ENCODE data around the gene HPN.
"Not testable (repeated sequence)": the region's sequence is repeated elsewhere in the genome, so short reads cannot be mapped to it uniquely, and the experiment has no call there.

HPN gene

GRCh38 chr19:35094656-35095055 lies 53.1 kb downstream of the HPN start:
- H3K4me3 ChIP-seq (replicated peaks in 1 of 2; ENCODE audit: low read depth in 2 of 2, low read length in 2 of 2) = no peak overlapping the region
- no peak for TF ChIP-seq CTCF (IDR thresholded peaks at IDR 0.05; ENCODE audit: low read depth, low read length)
- no peak for DNase-seq (ENCODE audit: low read depth in 2 of 2)

GRCh38 chr19:35095667-35096368 lies 54.3 kb downstream of the HPN start:
- TF ChIP-seq CTCF (IDR thresholded peaks at IDR 0.05; ENCODE audit: low read depth, low read length) = no peak
- no peak for DNase-seq (ENCODE audit: low read depth in 2 of 2)

GRCh38 chr19:35098413-35099049 lies 57.0 kb downstream of the HPN start:
- no peak overlapping the region for H3K4me3 ChIP-seq (replicated peaks in 1 of 2; ENCODE audit: low read depth in 2 of 2, low read length in 2 of 2)
- no peak for TF ChIP-seq CTCF (IDR thresholded peaks at IDR 0.05; ENCODE audit: low read depth, low read length)
- DNase-seq (ENCODE audit: low read depth in 2 of 2) = no peak

More at GRCh38 chr19:35095667-35096368, 54.3 kb downstream of the HPN start:
- no peak overlapping the region for H3K4me3 ChIP-seq (replicated peaks in 1 of 2; ENCODE audit: low read depth in 2 of 2, low read length in 2 of 2)

- no peak overlapping the region for H3K4me3 ChIP-seq (replicated peaks in 1 of 2; ENCODE audit: low read depth in 2 of 2, low read length in 2 of 2)
- TF ChIP-seq CTCF (IDR thresholded peaks at IDR 0.05; ENCODE audit: low read depth, low read length) = no peak
- DNase-seq (ENCODE audit: low read depth in 2 of 2) = no peak
Observed at GRCh38 chr19:35099155-35099896, 57.8 kb downstream of the HPN start.

- H3K4me3 ChIP-seq (replicated peaks in 1 of 2; ENCODE audit: low read depth in 2 of 2, low read length in 2 of 2) = no peak overlapping the region
- TF ChIP-seq CTCF (IDR thresholded peaks at IDR 0.05; ENCODE audit: low read depth, low read length) = no peak
- DNase-seq (ENCODE audit: low read depth in 2 of 2) = no peak
Observed at GRCh38 chr19:35099897-35100275, 58.4 kb downstream of the HPN start.

GRCh38 chr19:35100588-35101533 lies 59.3 kb downstream of the HPN start:
- DNase-seq (ENCODE audit: low read depth in 2 of 2) = no peak
- no peak for TF ChIP-seq CTCF (IDR thresholded peaks at IDR 0.05; ENCODE audit: low read depth, low read length)
- no peak overlapping the region for H3K4me3 ChIP-seq (replicated peaks in 1 of 2; ENCODE audit: low read depth in 2 of 2, low read length in 2 of 2)

GRCh38 chr19:35101949-35102348 lies 60.4 kb downstream of the HPN start:
- not testable (repeated sequence) for DNase-seq (ENCODE audit: low read depth in 2 of 2)

GRCh38 chr19:35103614-35104013 lies 62.1 kb downstream of the HPN start:
- H3K4me3 ChIP-seq (replicated peaks in 1 of 2; ENCODE audit: low read depth in 2 of 2, low read length in 2 of 2); DNase-seq (ENCODE audit: low read depth in 2 of 2): not testable (repeated sequence)

More at GRCh38 chr19:35101949-35102348, 60.4 kb downstream of the HPN start:
- not testable (repeated sequence) for H3K4me3 ChIP-seq (replicated peaks in 1 of 2; ENCODE audit: low read depth in 2 of 2, low read length in 2 of 2)

Measured in cardiac fibroblast (primary cell).